AG08396 (cell line): ENCODE measurements around the gene ADCY9.
A peak's percentile ranks its signal among the peaks of the same experiment; 100 is the strongest.
"Not testable (repeated sequence)": the region's sequence is repeated elsewhere in the genome, so short reads cannot be mapped to it uniquely, and the experiment has no call there.

Experiments used
- DNase-seq: peaks from one replicate; pipeline ENCODE4 v3.0.0; 2012; ENCODE audit warnings: low spot score, mixed read lengths

ADCY9 gene

DNA sequence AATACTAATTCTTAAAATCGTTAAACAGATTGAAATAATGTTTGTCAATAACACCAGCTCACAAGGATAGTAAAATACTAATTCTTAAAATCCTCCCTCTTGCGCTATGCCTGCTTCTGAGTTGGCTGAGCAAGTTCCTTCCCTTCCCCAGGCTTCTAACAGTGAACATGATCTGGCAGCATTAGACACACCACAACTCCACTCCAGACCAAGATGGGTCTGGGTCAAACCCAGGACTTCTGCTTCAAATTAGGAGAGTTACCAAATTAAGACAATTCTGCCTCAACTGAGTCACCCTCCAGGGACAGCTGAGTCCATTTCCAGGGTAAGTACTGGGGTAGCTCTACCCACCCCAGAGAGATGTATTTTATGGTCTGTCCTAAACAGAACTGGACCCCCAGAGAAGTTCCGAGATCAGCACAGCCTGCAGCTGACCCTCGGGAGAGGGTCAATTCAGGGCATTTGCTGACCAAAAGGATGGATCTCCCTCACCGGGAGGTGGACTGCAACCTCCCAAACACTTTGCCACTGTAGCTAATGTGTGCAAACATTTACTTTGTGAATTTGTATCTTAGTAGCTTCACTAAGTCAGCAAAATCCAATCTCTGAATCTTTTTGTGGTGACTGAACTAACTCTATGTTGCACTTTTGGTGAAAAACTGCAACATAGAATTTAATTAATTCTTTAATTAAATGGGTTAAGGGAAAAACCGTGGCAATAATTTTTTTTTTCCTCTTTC lies 48.8 kb downstream of the ADCY9 start:
- DNase-seq = no peak

DNA sequence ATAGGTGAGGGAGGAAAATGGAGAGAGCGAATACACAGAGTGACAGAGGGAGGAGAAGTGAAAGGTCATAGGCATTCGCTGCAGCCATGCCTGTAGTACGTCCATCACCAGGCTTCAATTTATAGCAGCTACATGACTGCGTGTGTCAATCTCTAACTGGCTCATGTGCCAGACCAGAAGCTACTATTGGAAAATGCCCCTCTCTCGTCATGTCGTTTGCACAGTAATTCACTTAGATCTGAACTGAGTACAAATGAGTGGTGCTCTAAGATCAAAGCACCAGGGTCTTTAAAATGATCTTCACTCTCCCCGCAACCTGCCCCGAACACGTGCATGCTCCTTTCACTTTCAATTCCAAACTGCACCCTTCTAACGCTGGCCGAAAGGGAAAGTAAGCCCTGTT lies 51.3 kb downstream of the ADCY9 start:
- DNase-seq = no peak

DNA sequence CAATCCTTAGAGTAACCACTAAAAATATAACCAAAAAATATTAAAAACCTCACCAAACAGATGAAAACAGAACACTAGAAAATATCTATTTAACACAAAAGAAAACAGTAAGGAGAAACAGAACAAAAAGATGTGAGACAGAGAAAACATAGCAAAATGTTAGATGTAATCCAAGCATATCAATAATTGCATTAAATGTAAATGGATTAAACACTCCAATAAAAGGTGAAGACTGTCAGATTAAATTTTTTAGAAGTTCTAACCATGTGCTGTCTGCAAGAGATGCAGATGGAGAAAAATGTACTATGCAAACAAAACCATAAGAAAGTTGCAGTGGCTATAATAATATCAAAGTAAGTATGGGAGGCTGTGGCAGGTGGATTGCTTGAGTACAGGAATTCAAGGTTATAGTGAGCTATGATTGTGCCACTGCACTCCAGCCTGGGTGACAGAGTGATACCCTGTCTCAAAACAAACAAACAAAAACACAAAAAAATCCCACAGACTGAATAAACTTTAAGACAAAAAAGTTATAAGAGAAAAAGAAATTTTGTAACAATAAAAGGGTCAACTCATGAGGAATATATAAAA lies 53.9 kb downstream of the ADCY9 start:
- DNase-seq = no peak

DNA sequence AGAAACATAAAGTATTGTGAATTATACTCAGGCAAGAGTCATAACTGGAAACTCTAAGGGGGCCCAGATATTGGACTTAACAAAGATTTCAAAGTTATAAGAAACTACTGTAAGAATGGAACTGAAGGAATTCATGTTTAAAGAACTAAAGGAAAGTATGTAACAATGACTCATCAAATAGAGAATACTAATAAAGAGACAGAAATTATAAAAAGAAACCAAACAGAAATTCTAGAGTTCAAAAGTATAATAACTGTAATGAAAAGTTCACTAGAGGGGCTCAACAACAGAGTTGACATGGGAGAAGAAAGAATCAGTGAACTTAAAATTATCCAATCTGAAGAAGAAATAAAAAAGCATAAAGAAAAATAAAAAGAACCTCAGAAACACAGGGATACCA lies 55.4 kb downstream of the ADCY9 start:
- DNase-seq = no peak

DNA sequence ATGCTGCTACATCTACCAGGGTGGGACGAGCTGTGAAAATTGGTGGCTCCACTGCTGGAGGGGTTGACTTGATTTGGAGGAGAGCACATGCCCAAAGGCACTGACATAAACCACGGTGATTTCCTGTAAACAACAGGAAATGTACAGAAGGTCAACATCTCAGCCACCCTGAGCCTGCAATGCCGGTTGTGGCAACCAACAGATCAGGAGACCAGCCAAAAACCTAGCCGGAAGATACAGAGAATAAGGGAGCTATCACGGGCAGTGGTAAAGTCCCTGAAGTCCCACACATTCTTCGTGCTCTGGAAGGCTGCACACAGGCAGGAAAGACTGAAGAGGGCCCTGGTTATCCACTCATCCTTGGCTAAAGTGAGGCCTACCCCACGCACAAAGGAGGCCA lies 56.2 kb downstream of the ADCY9 start:
- DNase-seq = no peak

DNA sequence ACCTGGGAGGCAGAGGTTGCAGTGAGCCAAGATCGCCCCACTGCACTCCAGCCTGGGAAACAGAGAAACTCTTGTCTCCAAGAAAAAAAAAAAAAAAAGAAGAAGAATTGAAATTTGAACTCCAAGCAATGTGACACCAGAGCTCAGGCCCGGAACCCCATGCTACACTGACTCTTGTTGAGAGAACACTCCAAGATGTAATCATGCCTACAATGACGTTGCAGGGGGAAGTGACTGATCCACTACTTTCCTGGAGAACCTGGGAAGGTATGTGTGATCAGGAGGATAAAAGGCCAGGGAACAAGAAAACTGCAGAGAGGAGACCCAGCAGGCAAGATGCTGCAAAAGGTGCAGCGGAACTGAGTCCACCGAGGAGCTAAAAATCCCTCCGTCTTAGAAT lies 57.9 kb downstream of the ADCY9 start:
- no peak for DNase-seq

DNA sequence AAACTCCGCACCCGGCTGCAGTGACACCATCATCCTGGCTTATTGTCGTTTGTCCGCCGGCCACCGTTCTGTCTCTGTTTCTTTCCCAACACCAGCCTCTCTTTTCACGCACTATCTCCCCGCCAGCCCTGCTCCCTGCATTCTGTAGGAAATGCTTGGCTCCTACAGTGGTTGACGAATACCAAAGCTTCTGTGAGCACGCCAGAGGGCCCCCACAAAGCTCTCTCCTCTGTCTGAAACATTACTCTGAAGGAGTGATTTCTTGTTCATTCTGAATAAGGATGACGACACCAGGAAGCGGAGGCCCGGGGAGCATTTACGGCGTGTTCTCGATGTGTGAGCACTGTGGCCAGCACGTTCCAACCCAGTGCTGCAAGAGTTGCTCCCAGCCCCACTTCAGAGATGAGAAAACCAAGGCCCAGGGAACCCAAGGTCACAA lies 58.8 kb downstream of the ADCY9 start:
- DNase-seq = peak; percentile 62

DNA sequence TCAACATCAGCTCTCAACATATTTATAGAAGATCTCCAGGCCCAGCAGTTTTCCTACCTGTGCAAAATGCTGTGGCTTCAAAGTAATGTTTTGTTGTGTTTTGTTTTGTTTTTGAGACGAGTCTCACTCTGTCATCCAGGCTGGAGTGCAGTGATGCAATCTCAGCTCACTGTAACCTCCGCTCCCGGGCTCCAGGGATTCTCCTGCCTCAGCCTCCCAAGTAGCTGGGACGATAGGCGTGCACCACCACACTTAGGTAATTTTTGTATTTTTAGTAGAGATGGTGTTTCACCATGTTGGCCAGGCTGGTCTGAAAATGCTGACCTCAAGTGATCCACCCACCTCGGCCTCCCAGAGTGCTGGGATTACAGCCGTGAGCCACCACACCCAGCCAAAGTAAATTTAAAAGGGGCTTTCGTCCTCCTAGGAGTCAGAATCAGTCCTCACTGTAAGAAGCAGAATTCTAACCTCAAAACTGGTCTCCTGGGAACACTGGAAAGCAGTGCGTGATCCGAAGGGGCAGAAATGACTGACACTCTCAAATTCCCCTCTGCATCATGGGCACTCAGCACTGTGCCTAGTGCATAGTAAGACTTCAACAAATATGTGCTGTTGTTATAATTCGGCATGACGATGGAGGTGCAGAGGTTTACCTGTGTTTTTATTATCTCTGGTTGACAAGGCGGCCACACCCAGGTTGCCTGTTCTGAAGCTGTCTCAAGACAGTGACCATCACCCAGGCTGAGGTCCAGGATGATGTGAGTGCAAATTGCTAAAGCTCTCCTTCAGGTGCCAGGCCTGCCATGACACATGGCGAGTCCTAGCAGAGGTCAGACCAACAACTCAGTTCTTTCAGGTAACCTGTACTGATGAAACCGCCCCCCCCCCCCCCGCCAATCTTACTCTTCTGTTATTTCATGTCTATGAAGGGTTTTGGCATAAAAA lies 59.8 kb downstream of the ADCY9 start:
- no peak for DNase-seq

DNA sequence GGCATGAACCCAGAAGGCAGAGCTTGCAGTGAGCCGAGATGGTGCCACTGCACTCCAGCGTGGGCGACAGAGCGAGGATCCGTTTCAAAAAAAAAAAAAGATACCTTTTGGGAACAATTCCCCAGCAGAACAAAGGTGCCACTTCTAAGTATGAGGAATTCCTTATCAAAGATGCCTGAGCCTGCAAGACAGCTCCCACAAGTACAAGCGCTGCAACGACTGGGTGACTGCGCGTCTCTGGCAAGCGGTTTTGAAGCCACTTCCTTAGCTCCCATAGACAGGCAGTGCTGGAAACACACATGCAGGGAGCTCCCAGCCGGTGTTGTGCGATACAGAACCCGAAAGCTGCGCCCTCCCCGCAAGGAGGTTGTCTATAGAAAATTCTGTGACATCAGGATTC lies 60.5 kb downstream of the ADCY9 start:
- DNase-seq = no peak

DNA sequence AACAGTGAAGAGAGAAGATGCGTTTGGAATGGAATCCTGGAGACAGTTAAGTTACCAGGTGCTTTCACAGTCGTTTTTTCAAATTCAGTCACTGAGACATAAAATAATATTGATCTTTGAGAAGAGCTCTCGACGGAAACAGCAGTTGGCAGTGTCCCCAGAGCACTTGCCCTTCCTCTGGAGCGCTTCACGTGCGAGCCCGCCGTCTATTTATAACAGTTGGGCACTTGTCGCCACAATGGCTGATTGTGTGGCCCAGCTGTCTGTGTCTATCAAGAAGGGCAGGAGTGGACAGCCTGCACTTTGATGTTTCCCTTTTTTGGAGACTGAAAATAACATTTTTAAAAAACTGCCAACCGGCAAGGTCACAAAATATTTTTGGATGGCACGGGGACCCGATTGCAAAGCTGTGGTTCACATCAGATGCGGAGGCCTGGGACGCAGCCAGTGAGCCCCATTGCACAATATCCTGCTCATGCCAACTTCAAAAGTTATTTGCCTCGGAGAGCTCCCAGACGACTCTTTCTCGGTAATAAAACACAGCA lies 62.9 kb downstream of the ADCY9 start:
- DNase-seq = peak; percentile 20

DNA sequence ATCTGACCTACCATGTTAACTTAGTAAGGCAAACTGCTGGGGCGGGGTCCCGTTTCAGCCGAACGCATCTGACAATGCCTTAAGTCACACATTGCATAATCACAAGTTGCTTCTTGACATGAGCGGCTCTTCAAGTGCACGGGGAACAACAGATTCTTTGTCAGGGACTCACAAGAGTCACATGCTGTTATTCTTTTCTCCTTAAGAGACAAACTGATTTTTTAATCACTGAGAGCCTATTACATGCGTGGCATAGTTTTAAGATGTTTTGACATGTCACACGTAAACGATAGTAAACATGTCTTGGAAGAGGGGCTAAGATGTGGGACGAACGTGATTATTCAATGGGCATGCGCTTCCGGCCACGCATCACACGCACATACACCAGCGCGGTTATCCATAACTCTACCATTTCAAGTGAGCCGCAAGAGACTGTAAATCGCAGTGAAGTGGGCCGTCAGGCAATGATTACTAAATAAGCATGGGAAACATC lies 63.4 kb downstream of the ADCY9 start:
- peak; percentile 40 for DNase-seq

DNA sequence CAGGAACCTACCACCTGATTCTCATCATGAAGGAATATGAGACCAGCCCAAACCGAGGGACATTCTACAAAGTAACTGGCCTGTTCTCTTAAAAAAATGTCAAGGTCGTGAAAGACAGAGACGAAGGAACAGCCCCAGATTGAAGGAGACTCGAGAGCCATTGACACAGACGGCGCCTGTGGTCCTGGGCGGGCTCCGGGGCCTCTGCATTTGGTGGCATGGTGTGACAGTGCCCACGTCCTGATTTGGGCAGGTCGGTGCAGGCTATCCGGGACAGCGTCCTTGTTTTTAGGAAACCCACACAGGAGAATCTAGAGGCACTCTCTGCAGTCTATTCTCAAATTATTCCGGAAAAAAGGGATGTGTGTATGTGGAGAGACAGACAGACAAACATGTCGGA lies 64.1 kb downstream of the ADCY9 start:
- DNase-seq = no peak

DNA sequence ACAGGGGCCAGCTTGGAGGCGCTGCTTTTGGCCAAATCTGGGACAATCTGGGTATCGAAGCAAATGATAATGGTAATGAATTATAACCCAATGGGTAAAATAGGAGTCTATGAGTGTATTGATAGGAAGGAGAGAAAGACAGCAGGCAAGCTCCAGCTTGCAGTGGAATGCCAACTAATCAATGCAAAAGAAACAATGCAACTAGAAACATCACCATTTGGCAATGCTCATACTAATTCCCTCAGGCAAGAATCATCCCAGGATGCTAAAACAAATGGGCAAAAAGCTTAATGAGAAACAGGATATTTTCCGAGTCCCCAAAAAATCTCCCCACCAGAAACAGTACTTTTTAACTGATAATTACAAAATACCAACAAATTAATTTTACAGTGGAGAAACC lies 64.7 kb downstream of the ADCY9 start:
- DNase-seq = no peak

DNA sequence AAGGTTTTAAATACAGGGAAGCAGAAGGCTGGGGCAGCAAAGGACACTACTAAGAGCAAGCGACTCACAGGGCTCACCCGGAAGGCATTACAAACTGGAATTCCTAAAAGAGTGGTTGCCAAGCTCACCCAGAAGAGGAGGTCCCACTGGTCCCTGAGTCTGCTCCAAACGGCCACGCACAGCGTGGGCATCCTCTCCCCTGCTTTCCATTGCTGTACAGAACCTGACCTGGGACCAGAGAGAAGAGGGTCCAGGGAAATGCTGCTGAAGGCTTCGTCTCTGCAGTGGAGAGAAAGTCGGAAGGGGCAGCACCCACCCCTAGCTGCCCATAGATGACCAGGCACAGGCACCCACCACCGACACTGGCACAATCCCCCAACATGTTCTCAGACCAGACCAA lies 67.2 kb downstream of the ADCY9 start:
- no peak for DNase-seq

DNA sequence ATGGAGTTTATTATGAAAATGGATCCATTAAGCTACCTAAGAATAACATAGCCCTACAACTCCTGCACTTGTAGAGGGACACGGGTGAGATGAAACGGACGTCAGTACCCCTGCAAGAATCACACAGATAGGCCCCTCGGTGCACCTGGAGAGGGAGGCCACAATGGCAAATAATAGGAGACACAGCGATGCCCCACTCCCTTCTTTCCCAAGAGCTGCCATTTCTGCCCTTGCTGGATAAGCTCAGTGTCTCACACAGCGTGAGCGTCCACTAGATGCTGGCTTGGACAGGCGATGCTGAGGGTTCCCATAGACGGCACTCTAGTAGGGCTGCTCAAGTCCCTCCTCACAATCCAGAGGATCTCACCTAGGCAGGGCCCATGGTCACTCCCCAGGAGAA lies 67.8 kb downstream of the ADCY9 start:
- no peak for DNase-seq

DNA sequence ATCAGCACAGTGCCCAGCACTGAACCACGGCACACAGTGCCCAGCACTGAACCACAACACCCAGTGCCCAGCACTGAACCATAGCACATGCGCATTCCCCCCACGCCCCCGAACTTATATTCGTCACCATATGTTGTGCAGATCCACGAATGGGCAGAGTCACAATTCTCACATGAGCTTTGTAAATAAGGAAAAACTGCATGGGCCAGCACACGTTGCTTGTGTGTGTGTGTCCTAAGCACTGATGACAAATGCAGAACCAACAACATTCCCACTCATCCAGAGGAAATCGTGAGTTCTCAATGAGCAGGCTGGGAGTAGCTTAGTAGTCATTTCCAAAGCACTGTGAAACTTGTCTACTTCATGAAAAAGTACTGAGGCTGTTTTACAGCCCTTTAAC lies 70.0 kb downstream of the ADCY9 start:
- DNase-seq = no peak

DNA sequence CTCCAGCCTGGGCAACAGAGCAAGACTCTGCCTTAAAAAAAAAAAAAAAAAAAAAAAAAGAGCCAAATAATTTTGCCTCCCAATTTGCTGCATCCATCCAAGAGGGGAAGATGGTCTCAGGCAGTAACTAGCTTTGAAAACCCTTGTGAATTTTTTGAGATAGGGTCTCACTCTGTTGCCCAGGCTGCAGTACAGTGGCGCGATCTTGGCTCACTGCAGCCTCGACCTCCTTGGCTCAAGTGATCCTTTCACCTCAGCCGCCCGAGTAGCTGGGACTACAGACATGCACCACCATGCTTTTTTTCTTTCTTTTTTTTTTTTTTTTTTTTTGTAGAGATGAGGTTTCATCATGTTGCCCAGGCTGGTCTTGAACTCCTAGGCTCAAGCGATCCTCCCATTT lies 70.7 kb downstream of the ADCY9 start:
- not testable (repeated sequence) for DNase-seq

DNA sequence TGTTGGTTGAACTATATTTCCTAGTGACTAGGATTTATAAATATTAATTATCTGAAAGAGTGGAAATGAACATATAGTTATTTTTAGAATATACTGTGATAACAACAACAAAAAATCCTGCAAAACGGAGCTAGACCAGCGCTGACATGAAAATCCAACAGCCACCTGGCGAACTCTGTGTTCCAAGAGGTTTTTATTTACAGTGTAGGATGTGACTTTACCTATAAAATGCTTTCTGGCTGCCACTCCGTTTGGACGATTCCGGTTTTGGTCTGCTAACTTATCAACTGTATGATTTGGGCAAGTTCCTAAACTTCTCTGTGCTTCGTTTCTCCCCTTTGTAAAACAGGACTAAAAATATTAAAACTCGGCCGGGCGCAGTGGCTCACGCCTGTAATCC lies 73.7 kb downstream of the ADCY9 start:
- DNase-seq = no peak

DNA sequence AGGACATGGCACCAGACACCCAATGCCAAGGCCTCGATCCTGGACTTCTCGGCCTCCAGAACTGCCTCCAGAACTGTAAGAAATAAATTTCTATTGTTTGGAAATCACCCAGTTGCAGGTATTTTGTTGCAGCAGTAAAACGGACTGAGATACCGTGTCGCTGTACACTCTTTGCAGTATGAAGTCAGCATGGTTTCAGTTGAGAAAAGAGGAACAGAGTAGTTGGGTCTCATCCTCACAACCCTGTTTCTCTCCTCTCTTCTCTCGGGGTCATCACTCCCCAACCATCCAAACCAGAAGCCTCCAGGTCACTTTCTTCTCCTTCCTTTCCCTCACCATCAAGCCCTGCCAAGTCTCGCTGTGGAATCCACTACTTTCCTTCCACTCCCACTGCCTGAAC lies 77.8 kb downstream of the ADCY9 start:
- DNase-seq = no peak

DNA sequence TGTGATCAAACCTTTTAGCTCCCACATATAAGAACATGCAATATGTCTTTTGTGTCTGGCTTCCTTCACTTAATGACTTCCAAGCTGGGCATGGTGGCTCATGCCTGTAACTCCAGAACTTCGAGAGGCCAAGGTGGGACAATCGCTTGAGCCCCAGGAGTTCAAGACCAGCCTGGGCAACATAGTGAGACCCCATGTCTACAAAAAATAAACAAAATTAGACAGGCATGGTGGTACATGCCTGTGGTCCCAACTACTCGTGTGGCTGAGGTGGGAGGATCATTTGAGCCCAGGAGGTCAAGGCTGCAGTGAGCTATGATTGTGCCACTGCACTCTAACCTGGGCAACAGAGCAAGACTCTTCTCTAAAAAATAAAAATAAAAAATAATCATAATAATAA lies 79.3 kb downstream of the ADCY9 start:
- DNase-seq = not testable (repeated sequence)

DNA sequence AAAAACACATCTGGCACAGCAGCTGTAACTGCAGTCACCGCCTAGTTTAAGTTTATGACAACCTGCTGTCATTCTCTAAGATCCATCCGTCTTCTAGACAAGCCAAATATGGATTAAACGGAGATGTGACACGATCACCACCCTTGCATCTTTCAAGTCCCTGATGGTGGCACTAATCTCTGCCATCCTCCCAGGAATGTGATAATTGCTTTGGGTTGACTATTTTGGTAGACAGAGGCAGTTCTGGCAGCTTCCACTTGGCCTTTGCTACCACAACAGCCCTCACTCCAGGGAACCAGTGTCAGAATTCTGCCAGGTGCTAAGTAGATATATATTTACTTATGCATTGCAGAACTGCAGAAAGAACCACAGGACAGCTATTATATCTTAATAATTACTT lies 81.3 kb downstream of the ADCY9 start:
- no peak for DNase-seq

DNA sequence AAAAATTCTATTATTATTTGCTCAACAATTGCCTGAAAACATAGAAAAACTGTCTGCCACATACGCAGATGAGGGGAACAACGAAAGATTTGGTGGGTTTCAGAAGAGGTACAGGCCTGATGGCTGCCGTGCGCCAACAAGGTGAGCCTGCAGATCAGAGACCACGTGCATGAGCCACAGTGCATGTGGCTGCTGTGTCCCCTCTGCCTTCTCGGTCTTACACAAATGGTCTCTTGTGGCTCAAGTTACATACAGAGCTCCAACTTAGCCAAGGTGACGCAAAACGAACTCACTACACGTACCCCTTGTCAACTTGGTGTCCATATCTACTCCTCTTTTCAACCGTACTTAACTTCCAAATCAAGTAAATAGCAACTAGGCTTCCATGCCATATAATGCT lies 82.3 kb downstream of the ADCY9 start:
- no peak for DNase-seq

DNA sequence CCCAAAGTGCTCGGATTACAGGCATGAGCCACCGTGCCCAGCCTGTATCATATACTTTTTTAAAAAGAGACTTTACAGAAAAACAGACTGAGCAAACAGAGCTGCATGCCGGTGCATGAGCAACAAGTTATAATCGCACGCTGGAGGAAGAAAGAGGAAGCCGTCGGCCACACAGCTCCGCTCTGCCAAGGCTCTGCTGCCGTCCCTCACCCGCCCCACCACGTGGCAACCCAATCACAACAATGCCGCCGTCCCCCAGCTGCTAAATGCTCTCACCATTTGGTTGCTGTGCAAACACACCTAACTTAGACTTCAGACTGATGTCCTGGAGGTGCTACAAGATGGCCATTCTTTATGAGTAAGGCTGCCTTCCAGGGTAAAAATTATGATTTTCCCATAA lies 83.5 kb downstream of the ADCY9 start:
- peak; percentile 67 for DNase-seq
